Fibroblast of lung (primary cell): Measurements from ENCODE around the gene BORCS6.

Source experiments
- CTCF ChIP-seq, 2 donors: IDR thresholded peaks in 1 of 2; conservative IDR thresholded peaks in 1 of 2; 1 replicate in 1 of 2; 2 replicates in 1 of 2; pipeline ENCODE4 v1.5.1; 2011 to 2012; ENCODE audit warnings: low read length in 2 of 2, control low read depth in 1 of 2, inconsistent platforms in 1 of 2, low read depth in 1 of 2, mild to moderate bottlenecking in 1 of 2
- EZH2 ChIP-seq: IDR thresholded peaks from 2 replicates; pipeline ENCODE4 v1.5.1; 2012; ENCODE audit warnings: low read length, control low read depth, mild to moderate bottlenecking; ENCODE audit errors: missing control alignments

- no peak for TF ChIP-seq CTCF (conservative IDR thresholded peaks at IDR 0.05 in 1 of 2, IDR thresholded peaks at IDR 0.05 in 1 of 2; ENCODE audit: low read depth in 1 of 2, low read length in 2 of 2)
- TF ChIP-seq EZH2, result no peak
Observed at GRCh38 chr17:8159032-8159400, 31.0 kb downstream of the BORCS6 start.
